ENCODE measurements around the gene ACSF3.
"Not testable (repeated sequence)": the region's sequence is repeated elsewhere in the genome, so short reads cannot be mapped to it uniquely, and the experiment has no call there.

The ACSF3 gene

GRCh38 chr16:89177501-89177900 is 83.8 kb downstream of the ACSF3 start:
- DNase-seq: no peak

GRCh38 chr16:89178453-89179147 is 84.9 kb downstream of the ACSF3 start:
- DNase-seq: no peak

GRCh38 chr16:89179148-89179484 is 85.5 kb downstream of the ACSF3 start:
- no peak for DNase-seq

- DNase-seq: no peak
Measured at GRCh38 chr16:89179656-89180315, 86.1 kb downstream of the ACSF3 start.

- DNase-seq: no peak
Measured at GRCh38 chr16:89183463-89183862, 89.8 kb downstream of the ACSF3 start.

- DNase-seq: no peak
Measured at GRCh38 chr16:89183975-89184676, 90.5 kb downstream of the ACSF3 start.

- no peak for DNase-seq
Measured at GRCh38 chr16:89184677-89184932, 91.0 kb downstream of the ACSF3 start.

GRCh38 chr16:89184933-89185794 is 91.5 kb downstream of the ACSF3 start:
- DNase-seq: peak; percentile 47

- DNase-seq: not testable (repeated sequence)
Measured at GRCh38 chr16:89185887-89186592, 92.4 kb downstream of the ACSF3 start.

- DNase-seq: not testable (repeated sequence)
Measured at GRCh38 chr16:89186593-89187031, 93.0 kb downstream of the ACSF3 start.

GRCh38 chr16:89187032-89187769 is 93.5 kb downstream of the ACSF3 start:
- DNase-seq: peak; percentile 62

- no peak for DNase-seq
Measured at GRCh38 chr16:89187770-89188392, 94.2 kb downstream of the ACSF3 start.

GRCh38 chr16:89188471-89189357 is 95.1 kb downstream of the ACSF3 start:
- DNase-seq: not testable (repeated sequence)

GRCh38 chr16:89189358-89190025 is 95.8 kb downstream of the ACSF3 start:
- no peak for DNase-seq

- DNase-seq: no peak
Measured at GRCh38 chr16:89190150-89190958, 96.7 kb downstream of the ACSF3 start.

GRCh38 chr16:89191033-89191900 is 97.6 kb downstream of the ACSF3 start:
- DNase-seq: no peak

- DNase-seq: no peak
Measured at GRCh38 chr16:89191901-89192185, 98.2 kb downstream of the ACSF3 start.

All from hematopoietic multipotent progenitor cell treated with erythropoietin and hydrocortisone succinate and interleukin-3 and kit ligand, for 6 days (in vitro differentiated cells).